Brain microvascular endothelial cell (primary cell): ENCODE data around the gene PNLDC1.

ENCODE experiments used
- DNase-seq: peaks from one replicate; pipeline ENCODE4 v3.0.0-alpha.2; 2020
- H3K27ac ChIP-seq: fragments of 250-450 bp; sonication (Bioruptor Pico); 2 replicates; pipeline ENCODE4 v1.5.1; 2020; ENCODE audit warnings: mild to moderate bottlenecking, moderate library complexity
- H3K27me3 ChIP-seq: fragments of 250-450 bp; sonication (Bioruptor Pico); replicated peaks from 2 replicates; pipeline ENCODE4 v1.5.1; 2020; ENCODE audit warnings: mild to moderate bottlenecking
- H3K36me3 ChIP-seq: fragments of 250-450 bp; sonication (Bioruptor Pico); replicated peaks from 2 replicates; pipeline ENCODE4 v1.5.1; 2020; ENCODE audit warnings: mild to moderate bottlenecking
- H3K4me3 ChIP-seq: 2 replicates; pipeline ENCODE4 v1.5.1; 2011; ENCODE audit warnings: low read depth, mild to moderate bottlenecking, control low read depth, low read length, moderate library complexity
- in situ Hi-C: cut with HindIII; loops from 2 replicates; pipeline ENCODE4 v1.10.0; 2017; ENCODE audit warnings: low sequenced_read_pairs, low pct_ligation_motif_present
- TF ChIP-seq, protein P1 (sequence below): IDR thresholded peaks from 2 replicates; pipeline ENCODE4 v1.5.1; 2011; ENCODE audit warnings: low read depth, mild to moderate bottlenecking, moderate library complexity, low read length, control low read depth, inconsistent platforms; ENCODE audit errors: missing control alignments

The PNLDC1 gene, protein sequence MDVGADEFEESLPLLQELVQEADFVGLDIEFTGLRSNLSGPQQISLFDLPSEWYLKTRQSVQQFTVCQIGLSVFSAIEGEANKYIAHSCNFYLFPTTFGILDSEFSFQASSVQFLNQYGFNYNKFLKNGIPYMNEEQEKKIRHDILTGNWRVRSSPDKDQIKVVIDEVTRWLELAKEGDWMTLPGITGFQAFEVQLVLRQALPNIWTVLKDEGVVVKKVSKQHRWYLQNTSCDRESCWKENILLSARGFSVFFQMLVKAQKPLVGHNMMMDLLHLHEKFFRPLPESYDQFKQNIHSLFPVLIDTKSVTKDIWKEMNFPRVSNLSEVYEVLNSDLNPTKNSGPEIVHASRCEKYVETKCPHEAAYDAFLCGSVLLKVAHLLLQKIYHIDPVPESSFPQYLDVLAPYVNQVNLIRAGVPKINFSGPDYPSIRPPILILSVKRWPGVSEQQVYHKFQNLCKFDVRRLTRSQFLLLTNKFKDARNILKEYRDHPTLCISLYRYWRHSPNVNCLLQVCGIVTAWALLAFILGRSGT

DNA sequence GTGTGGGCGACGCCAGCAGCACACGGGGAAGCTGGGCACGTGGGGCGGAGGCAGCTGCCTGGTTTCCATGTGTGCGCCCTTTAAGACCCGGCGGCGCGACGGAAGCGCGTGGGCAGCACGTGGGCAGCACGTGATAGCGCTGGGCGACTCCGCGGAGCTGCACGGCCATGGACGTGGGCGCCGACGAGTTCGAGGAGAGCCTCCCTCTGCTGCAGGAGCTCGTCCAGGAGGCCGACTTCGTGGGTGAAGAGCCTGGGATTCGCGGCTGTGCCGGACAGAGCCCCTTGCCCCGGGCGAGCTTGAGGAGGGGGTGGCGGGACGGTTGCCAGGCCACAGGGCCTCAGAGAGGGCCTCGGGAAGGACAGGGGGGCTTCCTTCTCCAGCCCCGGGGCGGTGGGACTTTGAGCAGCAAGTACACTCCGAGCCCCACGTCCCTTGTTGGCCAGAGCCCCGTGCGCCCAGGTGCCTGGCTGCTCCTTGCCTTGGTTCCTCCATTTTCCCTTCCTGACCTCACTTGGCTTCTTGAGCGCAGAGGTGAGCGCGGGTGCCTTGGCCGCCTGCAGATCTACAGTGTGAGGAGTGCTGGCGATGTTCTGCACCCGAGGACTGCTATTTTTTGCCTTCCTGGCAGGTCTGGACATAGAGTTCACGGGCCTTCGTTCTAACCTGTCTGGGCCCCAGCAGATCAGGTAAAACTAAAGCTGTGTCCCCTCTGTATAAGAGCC lies at the start of gene PNLDC1:
Gene PNLDC1, plus strand, starts transcription at position 136 of the 725 bp plus-strand sequence. Its CDS starts 32 bp downstream, at position 168.
- Histone ChIP-seq H3K27ac (no peak within 1 kb of the TSS), H3K27me3 (no peaks in the 10 kb centered on the region), H3K4me3 (no peak within 1 kb of the TSS), H3K36me3 (peaks cover 24% of the 10 kb centered on the region)
- in situ Hi-C loops, result no loop called here
- TF ChIP-seq, protein P1, sequence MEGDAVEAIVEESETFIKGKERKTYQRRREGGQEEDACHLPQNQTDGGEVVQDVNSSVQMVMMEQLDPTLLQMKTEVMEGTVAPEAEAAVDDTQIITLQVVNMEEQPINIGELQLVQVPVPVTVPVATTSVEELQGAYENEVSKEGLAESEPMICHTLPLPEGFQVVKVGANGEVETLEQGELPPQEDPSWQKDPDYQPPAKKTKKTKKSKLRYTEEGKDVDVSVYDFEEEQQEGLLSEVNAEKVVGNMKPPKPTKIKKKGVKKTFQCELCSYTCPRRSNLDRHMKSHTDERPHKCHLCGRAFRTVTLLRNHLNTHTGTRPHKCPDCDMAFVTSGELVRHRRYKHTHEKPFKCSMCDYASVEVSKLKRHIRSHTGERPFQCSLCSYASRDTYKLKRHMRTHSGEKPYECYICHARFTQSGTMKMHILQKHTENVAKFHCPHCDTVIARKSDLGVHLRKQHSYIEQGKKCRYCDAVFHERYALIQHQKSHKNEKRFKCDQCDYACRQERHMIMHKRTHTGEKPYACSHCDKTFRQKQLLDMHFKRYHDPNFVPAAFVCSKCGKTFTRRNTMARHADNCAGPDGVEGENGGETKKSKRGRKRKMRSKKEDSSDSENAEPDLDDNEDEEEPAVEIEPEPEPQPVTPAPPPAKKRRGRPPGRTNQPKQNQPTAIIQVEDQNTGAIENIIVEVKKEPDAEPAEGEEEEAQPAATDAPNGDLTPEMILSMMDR, result no peak
- DNase-seq, result no peak

GRCh38 chr6:159751448-159751847 lies 48.6 kb upstream of the PNLDC1 start:
- DNase-seq, result no peak
- Histone ChIP-seq H3K27ac (no peak overlapping the region), H3K36me3 (peaks cover 47% of the 10 kb centered on the region), H3K4me3 (no peak overlapping the region), H3K27me3 (no peaks in the 10 kb centered on the region)
- TF ChIP-seq, protein P1, result no peak
- in situ Hi-C loops, result no loop called here

GRCh38 chr6:159753081-159753872 lies 46.8 kb upstream of the PNLDC1 start:
- in situ Hi-C loops, result no loop called here
- Histone ChIP-seq H3K27ac (no peak overlapping the region), H3K27me3 (no peaks in the 10 kb centered on the region), H3K36me3 (peaks cover 35% of the 10 kb centered on the region), H3K4me3 (no peak overlapping the region)
- DNase-seq, result no peak
- TF ChIP-seq, protein P1, result no peak

DNA sequence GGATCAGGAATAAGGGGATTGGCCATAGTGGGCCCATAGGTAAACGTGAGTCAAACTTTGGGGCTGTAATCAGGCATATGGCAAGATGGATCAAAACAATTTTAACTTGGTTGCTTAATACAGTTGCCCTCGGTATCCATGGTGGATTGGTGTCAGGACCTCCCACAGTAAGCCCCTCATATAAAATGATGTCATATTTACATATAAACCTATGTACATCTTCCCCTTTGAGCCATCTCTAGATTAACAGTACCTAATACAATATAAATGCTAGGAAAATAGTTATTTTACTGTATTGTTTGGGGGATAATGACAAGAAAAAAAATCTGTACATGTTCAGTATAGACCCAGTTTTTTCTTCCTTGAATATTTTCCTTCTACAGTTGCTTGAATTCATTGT lies 45.7 kb upstream of the PNLDC1 start:
- H3K36me3 ChIP-seq, result peaks cover 30% of the 10 kb centered on the region
- H3K27me3 ChIP-seq, result no peaks in the 10 kb centered on the region
- TF ChIP-seq, protein P1, result no peak
- H3K4me3 ChIP-seq, result no peak overlapping the region
- H3K27ac ChIP-seq, result no peak overlapping the region
- DNase-seq, result no peak
- in situ Hi-C loops, result no loop called here

DNA sequence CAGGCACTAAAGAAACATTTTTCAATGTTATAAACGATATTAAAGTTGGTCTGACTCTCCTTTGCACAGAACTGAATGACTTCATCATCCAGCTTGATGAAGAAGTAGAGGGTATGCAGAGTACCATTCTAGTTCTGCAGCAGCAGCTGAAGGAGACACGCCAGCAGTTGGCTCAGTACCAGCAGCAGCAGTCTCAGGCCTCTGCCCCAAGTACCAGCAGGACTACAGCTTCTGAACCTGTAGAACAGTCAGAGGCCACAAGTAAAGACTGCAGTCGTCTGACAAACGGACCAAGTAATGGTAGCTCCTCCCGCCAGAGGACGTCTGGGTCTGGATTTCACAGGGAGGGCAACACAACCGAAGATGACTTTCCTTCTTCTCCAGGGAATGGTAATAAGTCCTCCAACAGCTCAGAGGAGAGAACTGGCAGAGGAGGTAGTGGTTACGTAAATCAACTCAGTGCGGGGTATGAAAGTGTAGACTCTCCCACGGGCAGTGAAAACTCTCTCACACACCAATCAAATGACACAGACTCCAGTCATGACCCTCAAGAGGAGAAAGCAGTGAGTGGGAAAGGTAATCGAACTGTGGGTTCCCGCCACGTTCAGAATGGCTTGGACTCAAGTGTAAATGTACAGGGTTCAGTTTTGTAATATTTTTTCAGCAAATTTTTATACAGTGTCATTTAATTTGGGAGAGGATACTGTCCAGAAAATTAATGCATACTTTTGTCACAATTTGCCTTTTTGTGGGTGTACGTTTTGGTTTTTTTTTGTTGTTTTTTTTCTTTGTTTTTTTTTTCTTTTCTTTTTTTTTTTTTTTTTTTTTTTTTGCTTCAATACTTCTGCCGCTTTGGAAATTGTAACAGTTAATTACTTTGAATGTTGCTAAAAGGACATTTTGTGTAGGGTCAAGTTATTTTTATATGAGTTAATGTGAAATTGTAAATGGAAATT lies 44.8 kb upstream of the PNLDC1 start:
- no peak overlapping the region for H3K4me3 ChIP-seq
- H3K36me3 ChIP-seq, result peaks cover 27% of the 10 kb centered on the region
- in situ Hi-C loops, result no loop called here
- no peaks in the 10 kb centered on the region for H3K27me3 ChIP-seq
- no peak overlapping the region for H3K27ac ChIP-seq
- no peak for DNase-seq
- TF ChIP-seq, protein P1, result no peak
